Stimulated activated CD4-positive, alpha-beta T cell treated with anti-CD3 and anti-CD28 coated beads, Interleukin-2, amount 100 ng/mL, for 24 hours (primary cell): Measurements from ENCODE around the gene CDKL5.

Source experiments
- DNase-seq, 2 donors: peaks; one replicate each; pipeline ENCODE4 v3.0.0-alpha.2; 2020

Gene CDKL5

DNA sequence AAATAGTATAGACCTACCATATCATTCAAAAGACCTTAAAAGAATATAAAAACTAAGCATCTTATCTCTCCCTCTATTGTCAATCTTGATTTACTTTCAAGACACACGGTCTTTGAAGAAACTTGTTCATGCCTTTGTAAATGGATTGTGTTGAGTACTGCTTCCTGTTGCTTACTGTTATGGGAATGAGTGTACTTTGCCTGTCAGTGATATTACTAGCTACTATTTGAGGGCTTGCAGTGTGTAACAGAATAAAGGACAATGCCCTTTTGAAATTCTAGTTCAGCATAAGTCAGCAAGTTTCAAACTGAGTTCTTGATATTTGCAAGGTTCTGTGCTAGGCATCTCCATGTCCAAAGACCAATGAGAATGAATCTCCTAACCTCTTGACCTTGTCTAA, 36.0 kb downstream of the CDKL5 start:
- DNase-seq: no peak

GRCh38 chrX:18464499-18464898, 39.1 kb downstream of the CDKL5 start:
- no peak for DNase-seq

- no peak for DNase-seq
These were observed 39.6 kb downstream of the CDKL5 start for GRCh38 chrX:18465051-18465450.

DNA sequence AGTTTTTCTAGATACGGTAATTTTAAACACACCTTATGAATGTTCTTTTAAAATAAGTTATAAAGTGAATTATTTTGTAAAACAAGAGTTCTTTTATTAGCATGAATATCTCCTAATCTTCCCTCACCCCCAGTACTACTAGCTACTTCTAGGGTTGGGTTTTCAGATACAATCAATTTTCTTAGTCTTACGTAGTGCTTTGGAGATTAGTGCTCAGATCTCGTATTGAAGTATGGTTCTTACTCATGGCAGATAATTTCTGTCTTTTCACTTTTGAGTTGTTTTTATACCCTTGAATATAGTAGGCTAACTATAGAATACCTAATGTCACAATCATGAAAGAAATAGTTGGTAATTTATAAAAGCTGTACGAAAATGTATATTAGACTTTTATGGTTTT, 43.2 kb downstream of the CDKL5 start:
- no peak for DNase-seq

DNA sequence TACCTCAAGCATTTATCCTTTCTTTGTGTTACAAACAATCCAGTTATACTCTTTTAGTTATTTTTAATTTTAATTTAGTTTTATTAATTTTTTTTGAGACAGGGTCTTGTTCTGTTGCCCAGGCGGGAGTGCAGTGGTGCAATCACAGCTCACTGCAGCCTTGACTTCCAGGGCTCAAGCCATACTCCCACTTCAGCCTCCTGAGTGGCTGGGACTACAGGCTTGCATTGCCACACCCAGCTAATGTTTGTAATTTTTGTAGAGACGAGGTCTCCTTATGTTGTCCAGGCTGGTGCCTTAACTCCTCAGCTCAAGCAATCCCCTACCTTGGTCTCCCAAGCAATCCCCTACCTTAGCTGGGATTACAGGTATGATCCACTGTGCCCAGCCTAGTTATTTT, 45.9 kb downstream of the CDKL5 start:
- DNase-seq: no peak

DNA sequence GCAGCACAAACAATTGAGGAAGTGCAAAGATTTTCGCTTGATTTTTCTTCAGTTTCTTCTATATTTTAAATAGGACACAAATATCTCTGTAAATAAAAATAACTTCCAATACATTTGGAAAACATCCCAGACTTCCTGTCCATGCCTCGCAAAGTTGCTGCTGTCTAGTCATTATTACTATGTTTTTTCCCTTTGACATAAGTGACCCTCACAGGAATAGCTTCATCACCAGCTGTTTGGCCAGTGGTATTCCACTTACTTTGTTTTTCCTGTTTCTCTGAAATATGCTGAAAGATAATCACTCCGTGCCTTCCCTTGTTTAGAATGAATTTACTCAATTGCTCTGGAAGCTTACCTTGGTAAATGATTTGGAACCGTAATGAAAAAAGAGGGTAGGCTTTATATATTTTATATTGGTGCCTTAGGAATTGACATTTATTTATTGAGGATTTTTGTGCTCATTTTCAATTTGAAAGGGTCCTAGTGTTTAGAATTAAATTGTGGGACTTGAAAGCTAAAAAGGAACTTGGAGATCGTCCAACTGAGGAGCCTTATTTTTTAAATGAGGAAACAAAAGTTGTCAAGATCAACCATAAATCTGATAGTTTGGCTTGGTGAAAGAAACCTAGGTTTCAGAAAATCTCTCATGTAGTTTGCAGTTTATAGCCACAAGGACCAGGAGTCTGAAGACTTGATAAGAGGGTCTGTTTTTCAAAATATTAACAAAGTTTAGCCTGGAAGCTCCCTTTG, 65.6 kb downstream of the CDKL5 start:
- no peak for DNase-seq

DNA sequence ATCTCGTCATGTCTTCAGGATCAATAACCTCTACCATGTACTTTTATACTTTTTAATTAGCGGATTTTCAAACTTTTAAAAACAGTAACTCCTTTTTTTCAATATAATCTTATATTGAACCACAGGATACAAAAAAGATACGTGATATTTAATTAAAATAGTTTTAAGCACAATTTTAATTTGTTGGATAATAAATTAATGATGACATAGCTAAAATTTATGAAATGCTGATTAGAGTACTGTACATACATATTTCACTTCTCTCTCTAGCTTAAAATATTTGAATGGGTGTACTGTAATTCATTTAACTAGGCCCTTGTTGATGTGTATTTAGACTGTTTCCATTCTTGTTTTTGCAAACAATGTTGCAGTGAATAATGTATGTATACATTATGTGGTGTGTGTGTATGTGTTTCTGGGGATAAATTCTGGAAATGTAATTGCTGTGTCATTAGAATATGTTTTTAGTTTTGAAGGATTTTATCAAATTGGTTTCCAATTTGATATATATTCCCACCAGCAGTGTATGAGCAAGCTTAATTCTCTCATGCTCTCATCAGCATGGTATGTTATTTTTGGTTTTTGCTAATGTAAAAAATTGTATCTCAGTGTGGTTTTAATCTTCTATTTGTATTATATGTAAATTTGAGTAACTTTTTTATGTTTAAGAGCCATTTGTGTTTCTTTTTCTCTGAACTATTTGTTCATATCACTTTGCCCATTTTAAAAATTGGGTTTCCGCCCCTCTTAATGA, 66.4 kb downstream of the CDKL5 start:
- DNase-seq: no peak

DNA sequence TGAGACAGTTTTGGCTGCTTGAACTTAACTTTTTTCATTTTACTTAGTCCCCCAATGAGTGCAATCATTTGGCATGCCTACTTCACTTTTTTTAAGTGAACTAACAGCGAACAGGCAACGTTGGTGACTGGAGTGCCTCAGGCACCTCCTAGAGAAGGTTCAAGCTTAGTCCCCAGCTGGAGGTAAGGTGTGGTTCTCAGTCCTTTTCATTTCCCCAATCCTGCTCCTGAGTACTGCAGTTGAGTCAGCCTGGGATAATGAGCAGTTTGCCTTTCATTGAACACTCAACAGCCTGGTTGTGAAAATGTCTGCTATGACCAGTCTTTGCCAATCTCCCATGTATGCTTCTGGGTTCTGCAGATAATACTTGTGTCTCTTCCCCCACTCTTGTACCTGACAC, 109.5 kb downstream of the CDKL5 start:
- DNase-seq: no peak

DNA sequence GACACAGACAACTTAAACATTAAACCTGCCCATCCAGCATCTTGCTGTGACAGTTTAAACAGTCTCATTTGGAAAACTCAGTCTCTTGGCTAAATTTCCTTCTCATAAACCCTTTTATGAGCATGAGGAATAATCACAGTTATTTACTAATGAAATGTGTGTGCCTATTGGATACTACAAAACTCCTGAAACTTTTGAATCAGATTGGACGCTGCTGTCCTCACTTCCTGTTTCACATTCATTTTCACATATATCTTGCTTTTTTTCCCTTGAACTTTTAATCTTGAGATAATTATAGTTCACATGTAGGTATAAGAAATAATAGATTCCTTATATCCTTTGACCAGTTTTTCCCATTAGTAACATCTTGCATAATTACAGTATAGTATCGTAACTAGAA, 111.7 kb downstream of the CDKL5 start:
- DNase-seq: no peak

GRCh38 chrX:18537524-18537923, 112.1 kb downstream of the CDKL5 start:
- no peak for DNase-seq

- DNase-seq: no peak
These were observed 116.7 kb downstream of the CDKL5 start for GRCh38 chrX:18542131-18542530.

DNA sequence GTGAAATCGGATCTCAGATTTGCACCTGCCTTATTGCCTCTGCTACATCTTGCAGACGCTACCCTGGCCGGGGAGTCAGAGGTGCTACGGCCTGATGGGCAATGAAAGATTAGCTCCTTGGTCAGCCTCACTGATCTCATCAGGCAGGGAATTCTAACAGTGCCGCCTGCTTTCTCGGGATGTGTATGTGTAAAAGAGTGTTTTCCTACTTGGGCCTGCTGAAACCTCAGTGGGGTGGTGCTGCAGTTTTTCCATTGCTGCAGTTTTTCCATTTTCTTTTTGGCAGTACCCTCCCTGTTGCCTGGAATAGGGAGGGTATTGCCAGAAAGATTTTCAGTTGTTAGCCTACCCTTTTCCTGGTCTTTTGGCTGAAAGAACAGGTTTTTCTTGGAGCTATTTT, 117.5 kb downstream of the CDKL5 start:
- no peak for DNase-seq

DNA sequence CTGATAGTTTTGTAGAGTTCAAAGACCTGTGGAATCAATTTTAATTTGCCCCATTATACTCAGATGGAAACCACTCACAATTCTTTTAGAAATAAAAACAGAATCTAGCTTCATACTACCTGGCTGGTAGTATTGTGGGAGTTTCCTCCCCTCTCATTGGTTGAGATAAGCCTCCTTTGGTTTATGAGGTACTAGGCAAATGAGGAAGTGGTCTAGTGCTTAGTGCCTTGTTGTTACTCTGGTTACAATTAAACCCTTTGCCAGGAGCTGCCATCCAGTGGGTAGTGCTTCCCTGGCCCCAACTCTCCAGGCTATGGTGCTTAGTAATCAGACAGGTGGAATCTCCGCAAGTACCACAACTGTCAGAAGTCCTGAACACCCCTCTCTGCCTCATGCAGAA, 118.3 kb downstream of the CDKL5 start:
- no peak for DNase-seq

DNA sequence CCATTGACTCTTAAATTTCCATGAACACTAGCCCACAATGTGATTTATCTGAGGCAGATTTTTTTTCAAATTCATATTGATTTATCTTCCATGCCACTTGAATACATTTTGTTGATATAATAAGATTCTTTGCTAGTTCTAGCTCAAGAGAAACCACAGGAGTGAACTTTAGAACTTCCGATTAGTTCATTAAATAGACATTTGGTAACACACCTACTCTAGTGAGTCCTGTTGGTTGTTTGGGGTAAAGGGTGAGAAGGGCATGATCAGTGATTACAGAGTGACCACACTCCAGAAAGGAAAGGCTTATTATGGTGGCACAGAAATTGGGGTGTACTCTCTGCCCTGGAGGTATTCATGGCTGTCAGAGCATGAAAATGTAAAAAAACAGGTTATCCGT, 120.4 kb downstream of the CDKL5 start:
- no peak for DNase-seq

DNA sequence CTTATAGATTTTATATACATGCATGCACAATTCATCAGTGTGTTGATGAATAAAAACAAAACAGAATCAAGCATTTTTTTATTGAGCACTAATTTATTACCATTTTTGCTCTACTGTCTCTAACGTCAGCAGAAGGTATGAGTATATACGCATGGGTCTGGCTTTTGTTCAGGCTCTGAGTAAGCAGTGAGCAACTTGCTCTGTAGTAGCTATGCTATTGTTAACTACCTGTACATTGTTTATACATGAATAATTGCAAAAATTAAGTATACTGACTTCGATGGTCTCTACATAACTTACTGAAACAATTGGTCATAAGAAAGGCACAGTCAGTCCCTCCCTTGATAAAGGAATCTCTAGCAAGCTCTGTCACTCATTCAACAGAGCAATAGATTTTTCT, 123.6 kb downstream of the CDKL5 start:
- DNase-seq: no peak

DNA sequence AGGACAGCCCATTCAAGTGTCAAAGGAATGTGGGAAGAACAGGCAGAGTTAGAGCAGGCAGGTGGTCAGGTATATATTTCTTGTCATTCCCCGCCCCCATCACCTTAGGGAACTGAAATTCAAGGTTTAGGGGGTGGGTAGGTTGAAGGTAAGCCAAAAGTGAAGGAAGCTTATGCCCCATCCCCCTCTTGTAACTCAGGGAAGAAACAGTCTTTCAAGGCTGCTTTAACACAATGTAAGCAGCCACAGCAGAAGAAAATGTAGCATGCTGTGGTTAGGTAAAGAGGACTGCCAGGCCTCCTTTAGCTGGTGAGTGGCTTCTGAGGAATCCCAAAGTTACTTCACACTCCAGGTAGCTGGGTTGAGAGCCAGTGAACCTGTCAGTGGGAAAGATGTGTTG, 124.2 kb downstream of the CDKL5 start:
- DNase-seq: no peak

DNA sequence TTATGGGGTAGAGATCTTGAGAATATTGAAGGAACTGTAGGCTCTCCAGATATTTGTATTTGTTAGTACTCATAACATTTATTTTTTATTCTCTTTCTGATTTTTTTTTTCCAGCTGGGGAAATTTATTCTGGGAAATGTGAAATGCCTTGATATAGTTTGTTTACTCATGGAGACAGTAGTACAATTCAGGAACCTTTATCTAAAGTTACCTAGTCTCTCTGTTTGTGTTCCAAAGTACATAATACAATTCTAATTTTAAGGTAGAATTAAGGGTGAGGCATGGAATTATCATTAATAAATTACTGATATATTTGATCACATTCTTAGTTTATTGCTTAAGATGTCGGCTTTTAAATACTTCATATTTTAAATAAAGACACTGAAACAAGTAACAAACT, 132.5 kb downstream of the CDKL5 start:
- DNase-seq: no peak

- DNase-seq: no peak
These were observed 133.4 kb downstream of the CDKL5 start for GRCh38 chrX:18558799-18559198.

DNA sequence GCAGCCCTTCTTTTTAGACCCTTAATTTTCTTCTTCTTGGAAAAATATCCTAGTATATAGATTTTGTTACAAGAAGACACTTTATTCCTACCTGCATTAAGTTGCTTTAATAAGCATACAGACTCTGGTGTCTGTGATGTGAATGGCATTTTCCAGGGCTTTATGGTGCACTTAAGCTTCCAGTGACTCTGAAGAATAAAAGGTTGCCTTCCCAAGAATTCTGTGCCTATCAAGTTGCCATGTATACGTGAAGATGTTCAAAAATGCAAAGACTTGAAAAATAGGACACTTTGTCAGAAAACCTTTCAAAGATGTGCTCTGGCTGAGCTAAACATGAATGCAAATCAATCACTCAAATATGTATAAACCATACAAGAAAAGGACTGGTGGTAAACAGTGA, 135.6 kb downstream of the CDKL5 start:
- DNase-seq: no peak

GRCh38 chrX:18565727-18566126, 140.3 kb downstream of the CDKL5 start:
- DNase-seq: no peak

- no peak for DNase-seq
These were observed 141.3 kb downstream of the CDKL5 start for GRCh38 chrX:18566748-18567147.

DNA sequence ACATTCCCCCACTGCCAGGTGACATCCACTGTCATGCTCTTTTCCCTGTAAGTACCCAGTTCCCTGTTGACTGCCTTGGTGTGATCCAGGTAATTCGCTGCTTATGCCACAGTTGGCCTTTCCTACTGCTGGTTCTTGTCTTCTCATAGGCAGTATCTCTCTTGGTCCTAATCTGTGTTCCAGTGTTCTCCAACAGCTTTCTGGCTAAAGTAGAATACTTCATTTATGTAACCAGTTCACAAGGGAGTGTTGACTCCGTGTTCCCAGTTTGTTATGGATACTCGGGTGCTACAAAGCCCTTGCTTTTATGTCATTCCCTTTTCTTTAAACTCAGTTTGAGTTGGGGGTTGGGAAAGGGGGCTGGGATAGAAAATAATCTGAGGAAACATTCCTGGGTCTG, 148.1 kb downstream of the CDKL5 start:
- no peak for DNase-seq

DNA sequence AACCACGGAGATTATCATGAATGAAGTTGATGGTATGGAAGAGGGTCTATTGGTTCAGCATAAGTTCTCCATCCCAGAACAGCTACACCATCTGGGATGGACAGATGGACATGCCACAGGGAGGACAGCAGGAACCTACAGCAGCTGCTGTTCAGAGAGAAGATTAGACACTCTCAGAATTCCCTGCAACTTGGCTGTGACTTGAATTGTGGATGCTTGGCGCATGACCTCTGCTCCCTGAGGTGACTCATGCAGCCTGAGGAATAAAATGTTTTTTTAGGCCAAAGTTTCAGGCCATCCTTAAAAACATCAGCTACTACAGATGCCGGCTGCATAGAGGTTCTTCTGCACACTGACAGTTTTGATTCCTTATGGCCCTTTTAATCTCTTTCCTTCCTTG, 149.2 kb downstream of the CDKL5 start:
- no peak for DNase-seq

GRCh38 chrX:18575744-18576143, 150.3 kb downstream of the CDKL5 start:
- DNase-seq: no peak

DNA sequence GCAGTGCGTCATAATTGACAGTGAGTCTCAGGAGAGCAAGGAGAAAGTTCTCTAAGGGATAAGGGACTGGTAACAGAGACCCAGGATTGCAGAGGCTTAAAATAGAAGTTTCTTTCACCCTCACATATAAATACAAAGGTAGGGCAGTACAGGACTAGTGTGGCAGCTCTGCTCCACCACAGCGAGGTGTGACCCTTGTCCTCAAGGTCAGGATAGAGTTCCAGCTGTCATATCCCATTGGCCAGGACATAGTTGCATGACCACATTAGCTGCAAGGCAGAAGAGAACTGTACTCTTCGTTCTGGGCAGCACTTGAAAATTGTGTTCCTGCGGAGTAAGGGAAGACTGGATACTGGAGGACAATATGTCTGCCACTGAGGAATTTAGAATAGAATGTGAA, 152.0 kb downstream of the CDKL5 start:
- no peak for DNase-seq
